GM21737 (cell line): Measurements from ENCODE around the gene ARID3A.
"Not testable (repeated sequence)": the region's sequence is repeated elsewhere in the genome, so short reads cannot be mapped to it uniquely, and the experiment has no call there.

Experiments used
- ATAC-seq: cut with Tn5 transposase; IDR thresholded peaks from one replicate; pipeline ENCODE4 v1.9.1; 2021; ENCODE audit warnings: mild to moderate bottlenecking, moderate library complexity; ENCODE audit not compliant: unreplicated experiment

ARID3A gene

DNA sequence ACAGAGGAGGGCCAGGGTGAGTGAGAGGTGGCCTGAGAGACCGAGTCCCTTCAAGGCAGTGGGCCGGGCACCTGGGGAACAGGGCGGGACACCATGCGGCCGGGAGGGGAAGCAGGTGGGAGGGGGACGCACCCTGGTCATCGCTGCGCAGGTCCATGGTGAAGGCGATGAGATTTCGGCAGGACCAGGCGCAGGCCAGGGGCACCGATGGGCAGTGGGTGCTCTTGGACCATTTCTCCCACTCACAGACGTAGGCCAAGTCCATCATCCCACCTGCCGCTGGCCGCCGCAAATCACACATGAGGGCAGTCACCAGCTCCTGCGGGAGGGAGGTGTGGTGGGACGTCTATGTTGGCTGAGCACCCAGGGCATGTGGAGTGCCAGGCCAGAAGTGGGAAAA, 35.0 kb upstream of the ARID3A start:
- ATAC-seq = no peak

- not testable (repeated sequence) for ATAC-seq
Observed at GRCh38 chr19:891421-892200, 34.2 kb upstream of the ARID3A start.

GRCh38 chr19:892243-892893, 33.5 kb upstream of the ARID3A start:
- ATAC-seq = peak; percentile 3

DNA sequence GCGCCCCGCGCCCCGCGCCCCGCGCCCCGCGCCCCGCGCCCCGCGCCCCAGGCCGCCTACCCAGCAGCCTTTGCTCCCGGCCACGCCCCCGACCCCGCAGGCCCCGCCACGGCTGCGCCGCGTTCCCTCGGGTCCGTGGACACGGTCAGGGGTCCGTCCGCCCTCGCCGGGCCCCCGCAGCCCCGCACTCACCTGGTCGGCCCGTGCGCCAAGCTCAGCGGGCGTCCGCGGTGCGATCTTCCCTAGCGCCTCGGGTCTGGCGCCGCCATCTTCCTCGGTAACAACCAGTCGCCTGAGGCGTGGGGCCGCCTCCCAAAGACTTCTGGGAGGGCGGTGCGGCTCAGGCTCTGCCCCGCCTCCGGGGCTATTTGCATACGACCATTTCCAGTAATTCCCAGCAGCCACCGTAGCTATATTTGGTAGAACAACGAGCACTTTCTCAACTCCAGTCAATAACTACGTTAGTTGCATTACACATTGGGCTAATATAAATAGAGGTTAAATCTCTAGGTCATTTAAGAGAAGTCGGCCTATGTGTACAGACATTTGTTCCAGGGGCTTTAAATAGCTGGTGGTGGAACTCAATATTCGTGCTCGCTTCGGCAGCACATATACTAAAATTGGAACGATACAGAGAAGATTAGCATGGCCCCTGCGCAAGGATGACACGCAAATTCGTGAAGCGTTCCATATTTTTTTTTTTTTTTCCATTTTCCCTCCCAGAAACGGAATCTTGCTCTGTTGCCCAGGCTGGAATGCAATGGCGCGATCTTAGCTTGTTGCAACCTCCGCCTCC, 32.7 kb upstream of the ARID3A start, which contains the start of the genes MED16 and RNU6-9:
TSS of gene MED16 (minus strand) at position 294 of the 796 bp plus-strand sequence. CDS start 2,056 bp downstream, outside the sequence.
TSS of gene RNU6-9 (plus strand) at position 591 of the 796 bp plus-strand sequence.
- peak; percentile 68 for ATAC-seq

GRCh38 chr19:896434-896833, 29.4 kb upstream of the ARID3A start:
- ATAC-seq = no peak

GRCh38 chr19:896999-897398, 28.8 kb upstream of the ARID3A start:
- ATAC-seq = no peak

DNA sequence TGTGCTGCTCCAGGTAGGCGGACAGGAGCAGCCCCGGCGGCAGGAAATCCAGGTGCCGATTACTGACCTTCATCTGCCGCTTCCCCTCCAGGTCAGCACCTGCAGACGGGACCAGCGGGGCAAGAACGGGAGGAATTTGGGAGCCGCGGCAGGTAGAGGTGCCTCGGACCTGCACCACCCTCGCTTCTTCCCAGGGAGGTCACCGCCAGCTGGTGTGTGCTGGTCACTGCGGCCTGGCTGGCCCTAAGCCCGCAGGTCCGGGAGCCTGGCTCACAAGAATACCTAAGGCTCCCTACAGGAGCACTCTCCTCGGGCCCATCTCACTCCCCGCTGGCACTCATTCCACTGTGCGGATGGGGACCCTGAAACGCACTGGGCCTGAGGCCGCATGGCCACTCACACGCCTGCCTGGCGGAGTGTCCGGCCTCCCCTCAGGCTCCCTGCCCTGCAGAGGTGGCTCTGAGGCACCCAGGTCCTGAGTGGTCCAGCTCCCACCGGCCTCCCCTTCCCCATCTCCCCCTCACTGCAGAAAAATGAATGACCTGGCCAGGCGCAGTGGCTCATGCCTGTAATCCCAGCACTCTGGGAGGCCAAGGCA, 28.3 kb upstream of the ARID3A start:
- no peak for ATAC-seq

DNA sequence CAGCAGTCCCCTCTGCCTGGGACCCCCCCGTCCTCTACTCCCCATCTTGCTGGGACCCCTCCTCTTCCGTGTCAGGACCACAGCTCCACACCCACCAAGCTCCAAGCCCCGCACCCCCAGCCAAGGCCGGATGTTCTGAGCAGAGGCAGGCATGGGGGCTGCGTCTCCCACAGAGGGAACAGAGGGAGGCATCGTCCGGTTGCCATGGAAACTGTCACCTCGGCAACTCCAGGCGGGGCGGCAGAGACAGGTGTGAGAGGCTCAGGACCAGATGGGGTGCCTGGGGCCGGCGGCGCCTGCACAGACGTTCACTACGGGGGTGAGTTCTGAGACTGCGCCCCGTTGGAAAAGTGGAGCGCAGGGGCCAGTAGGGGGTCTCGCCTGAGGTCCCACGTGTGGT, 27.2 kb upstream of the ARID3A start:
- ATAC-seq = no peak

- no peak for ATAC-seq
Observed at GRCh38 chr19:899336-900042, 26.3 kb upstream of the ARID3A start.

GRCh38 chr19:900043-900301, 25.9 kb upstream of the ARID3A start:
- ATAC-seq = no peak

GRCh38 chr19:900302-901111, 25.3 kb upstream of the ARID3A start:
- no peak for ATAC-seq

GRCh38 chr19:901216-902092, 24.4 kb upstream of the ARID3A start:
- ATAC-seq = no peak

DNA sequence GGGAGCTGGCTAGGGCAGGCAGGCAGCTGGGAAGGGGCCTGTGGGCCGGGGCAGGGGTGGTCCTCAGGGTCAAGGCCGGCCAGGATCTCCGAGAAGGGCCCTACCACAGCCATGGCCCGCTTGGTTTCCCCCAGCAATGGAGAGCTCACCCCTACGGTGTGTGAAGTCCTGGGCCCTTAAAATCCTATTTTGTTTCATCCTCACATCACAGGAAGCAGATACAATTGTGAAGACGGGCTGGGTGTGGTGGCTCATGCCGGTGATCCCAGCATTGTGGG, 23.8 kb upstream of the ARID3A start:
- no peak for ATAC-seq

- no peak for ATAC-seq
Observed at GRCh38 chr19:902446-903226, 23.2 kb upstream of the ARID3A start.

DNA sequence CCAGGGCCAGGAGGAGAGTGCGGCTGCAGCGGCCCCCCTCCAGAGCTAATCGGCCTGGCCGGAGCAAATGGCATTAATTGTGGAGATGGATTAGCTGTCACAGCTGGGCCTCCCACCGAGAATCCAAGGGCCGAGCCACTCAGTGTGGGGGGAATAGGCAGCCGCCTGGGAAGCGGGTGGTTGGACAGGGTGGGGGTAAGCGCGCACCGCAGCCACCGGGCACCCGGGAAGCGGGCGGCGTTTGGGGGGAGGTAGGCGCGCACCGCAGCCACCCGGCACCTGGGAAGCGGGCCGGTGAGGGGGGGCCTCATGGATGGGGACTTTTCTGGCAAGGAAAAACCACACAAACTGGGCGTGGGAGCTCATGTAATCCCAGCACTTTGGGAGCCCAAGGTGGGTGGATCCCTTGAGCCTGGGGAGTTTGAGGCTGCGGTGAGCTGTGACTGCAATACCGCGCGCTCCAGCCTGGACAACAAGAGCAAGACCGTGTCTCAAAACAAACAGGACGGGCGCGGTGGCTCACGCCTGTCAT, 22.5 kb upstream of the ARID3A start:
- no peak for ATAC-seq

DNA sequence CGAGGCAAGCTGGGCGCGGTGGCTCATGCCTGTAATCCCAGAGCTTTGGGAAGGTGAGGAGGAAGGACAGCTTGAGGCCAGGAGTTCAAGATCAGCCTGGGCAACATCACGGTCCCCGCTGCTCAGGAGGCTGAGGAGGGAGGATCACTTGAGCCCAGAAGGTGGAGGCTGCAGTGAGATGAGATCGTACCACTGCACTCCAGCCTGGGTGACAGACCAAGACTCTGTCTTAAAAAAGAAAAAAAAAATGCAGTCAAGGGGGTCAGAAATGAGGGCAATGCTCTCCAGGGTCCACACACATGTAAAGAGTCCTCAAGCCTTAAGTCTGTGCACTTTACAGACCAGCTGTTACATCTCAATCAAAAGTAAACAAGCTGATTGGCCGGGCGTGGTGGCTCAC, 21.3 kb upstream of the ARID3A start:
- no peak for ATAC-seq

DNA sequence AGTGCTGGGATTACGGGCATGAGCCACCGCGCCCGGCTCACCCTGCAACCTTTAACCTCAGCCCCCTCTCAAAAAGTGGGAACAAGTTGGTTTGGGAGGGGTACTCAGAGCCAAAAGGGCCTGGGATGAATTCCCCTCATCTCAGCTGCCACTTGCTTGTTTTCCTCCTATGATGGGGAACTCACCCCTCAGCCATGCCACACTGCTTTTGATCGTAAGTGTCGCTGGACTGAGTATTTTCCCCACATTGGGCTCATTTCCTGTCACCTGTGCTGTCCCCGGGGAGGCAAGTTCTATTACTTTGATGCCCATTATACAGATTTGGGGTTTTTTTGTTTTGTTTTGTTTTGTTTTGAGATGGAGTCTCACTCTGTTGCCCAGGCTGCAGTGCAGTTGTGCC, 19.4 kb upstream of the ARID3A start:
- ATAC-seq = no peak

- ATAC-seq = no peak
Observed at GRCh38 chr19:907183-907853, 18.5 kb upstream of the ARID3A start.
